ENCODE measurements around the gene DNAJB2.
"Not testable (repeated sequence)": the region's sequence is repeated elsewhere in the genome, so short reads cannot be mapped to it uniquely, and the experiment has no call there.

Gene DNAJB2

DNA sequence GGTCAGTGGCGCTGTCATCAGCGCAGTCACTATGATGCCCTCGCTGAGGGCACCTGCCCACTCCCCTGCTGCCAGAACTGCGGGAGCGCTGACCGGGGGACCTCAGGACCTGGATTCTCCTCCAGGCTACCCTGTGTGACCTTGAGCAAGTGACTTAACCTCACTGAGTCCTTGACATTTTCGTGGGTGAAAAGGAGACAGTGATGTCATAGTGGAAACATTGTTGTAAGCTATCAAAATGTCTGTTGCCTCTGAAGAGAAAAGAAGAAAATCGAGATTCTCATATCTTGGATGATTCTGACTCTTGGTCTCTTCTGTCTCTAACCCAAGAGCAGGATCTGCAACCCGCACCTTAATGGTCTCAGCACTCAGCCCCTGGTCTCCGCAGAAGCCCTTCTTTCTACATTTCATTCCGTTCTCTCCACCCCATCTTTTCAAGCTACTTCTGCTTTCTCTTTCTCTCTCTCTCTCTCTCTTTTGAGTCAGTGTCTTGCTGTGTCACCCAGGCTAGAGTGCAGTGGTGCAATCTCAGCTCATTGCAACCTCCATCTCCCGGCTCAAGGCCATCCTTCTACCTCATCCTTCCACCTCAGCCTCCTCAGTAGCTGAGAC lies 24.5 kb upstream of the DNAJB2 start:
- in situ Hi-C loops (cut with MboI; ENCODE audit: low sequenced_read_pairs): no loop called here

GRCh38 chr2:219258942-219259341 lies 20.2 kb upstream of the DNAJB2 start:
- in situ Hi-C loops (cut with MboI; ENCODE audit: low sequenced_read_pairs): not testable (repeated sequence)

DNA sequence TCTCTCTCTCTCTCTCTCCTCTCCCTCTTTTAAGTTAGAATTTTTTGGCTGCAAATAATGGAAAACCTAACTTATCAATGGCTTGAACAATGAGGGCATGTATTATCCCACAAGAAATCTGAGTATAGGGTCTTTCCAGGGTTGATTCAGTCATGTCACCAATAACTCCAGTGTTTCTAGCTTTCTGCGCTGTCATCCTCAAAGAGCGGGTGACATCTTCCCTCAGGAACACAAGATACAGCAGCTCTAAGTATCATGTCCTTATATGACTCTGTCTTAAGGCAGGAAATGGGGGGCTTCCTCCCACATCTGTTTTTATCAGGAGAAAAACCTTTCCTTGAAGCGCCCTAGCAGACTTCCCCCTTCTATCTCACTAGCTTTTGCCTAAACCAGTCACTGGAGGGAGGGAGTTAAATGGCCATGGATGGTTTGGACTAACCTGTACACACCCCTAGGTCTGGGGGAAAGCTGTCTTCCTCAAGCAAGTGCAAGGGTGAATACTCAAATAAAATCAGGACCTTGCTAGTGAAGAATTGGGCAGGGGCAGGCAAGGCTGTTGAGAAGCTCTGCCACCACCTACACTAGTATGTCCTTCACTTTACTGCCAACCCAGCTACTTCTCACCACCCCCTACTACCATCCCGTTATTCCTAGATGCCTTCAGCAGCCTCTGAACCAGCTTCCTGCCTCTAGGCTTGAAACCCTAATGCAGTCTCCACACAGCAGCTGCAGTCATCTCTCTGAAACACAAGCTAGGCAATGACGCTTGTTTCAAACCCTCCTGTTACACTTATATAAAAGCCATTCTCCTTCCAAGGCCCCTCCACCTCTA lies 17.9 kb upstream of the DNAJB2 start:
- in situ Hi-C loops (cut with MboI; ENCODE audit: low sequenced_read_pairs): no loop called here

DNA sequence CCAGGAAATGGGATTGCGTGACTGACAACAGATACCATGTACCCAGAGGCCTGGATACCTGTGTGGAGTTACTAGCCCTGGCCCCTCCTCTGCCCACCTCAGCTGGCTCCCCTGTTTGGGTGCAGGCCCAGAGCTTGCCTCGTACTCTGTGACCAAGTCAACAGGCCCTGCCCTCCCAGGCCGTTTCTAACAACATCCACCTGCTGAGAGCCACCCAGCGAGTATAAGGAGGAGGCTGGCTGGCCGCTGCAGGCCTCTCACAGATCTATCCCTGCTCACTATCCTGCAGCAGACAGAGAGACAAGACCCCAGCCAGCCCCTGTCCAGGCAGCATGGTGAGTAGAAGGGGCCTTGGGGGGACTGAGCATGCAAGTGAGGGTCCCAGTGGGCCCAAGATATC lies 12.9 kb upstream of the DNAJB2 start:
- in situ Hi-C loops (cut with MboI; ENCODE audit: low sequenced_read_pairs): no loop called here

DNA sequence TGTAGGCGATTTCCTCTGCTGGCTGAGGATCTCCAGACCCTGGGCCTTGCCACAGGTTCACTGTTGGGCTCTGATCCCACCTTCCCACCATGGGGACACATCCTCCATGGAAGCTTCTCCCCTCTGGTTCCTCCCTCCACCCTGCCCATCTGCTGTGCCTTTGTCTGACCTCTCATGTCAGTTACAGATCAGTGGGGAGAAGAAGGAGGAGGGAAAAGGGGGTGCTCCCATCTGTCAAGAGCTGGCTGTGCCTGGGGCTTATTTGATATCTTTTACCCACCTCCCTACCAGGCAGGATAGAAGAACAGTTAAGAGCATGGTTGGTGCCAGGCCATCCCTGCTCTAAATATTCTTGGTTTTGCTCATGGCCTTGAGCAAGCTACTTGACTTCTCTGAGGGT lies 12.3 kb upstream of the DNAJB2 start:
- in situ Hi-C loops (cut with MboI; ENCODE audit: low sequenced_read_pairs): no loop called here

DNA sequence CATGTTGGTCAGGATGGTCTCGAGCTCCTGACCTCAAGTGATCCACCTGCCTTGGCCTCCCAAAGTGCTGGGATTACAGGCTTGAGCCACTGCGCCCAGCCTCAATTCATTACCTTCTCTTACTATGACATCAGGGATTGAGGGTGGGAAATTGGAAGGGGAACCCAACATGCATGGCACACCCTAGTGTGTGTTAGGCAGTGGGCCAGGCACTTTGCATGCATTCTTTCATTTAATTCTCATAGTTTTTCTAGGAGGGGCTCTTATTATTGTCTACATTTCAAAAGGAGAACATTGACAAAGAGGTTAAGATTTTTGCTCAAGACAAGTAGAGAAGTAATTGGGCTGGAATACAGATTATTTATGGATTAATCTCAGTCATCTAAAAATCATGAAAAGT lies 10.9 kb upstream of the DNAJB2 start:
- in situ Hi-C loops (cut with MboI; ENCODE audit: low sequenced_read_pairs): no loop called here

- in situ Hi-C loops (cut with MboI; ENCODE audit: low sequenced_read_pairs): no loop called here
Observed at GRCh38 chr2:219269362-219270054, 9.7 kb upstream of the DNAJB2 start.

DNA sequence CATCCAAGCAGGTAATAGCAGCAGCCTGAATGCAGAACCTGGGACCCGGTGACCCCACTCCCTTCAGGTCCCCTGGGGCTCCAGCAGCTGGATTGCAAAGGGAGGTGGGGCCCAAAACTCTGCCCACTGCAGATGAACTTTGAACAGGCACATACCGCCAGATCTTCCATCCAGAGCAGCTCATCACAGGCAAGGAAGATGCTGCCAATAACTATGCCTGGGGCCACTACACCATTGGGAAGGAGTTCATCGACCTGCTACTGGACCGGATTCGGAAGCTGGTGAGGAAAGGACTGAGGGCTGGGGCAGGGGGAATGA lies 9.2 kb upstream of the DNAJB2 start:
- in situ Hi-C loops (cut with MboI; ENCODE audit: low sequenced_read_pairs): no loop called here

DNA sequence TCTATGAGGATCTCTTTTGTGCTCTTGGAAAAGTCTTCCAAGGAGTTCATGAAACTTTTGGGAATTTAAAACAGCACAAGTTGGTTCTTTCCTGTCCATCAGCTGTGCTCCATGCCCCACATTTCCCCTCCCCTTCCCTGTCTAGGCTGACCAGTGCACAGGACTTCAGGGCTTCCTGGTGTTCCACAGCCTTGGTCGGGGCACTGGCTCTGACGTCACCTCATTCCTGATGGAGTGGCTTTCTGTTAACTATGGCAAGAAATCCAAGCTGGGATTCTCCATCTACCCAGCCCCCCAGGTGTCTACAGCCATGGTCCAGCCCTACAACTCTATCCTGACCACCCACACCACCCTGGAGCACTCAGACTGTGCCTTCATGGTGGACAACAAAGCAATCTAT lies 8.1 kb upstream of the DNAJB2 start:
- in situ Hi-C loops (cut with MboI; ENCODE audit: low sequenced_read_pairs): no loop called here

DNA sequence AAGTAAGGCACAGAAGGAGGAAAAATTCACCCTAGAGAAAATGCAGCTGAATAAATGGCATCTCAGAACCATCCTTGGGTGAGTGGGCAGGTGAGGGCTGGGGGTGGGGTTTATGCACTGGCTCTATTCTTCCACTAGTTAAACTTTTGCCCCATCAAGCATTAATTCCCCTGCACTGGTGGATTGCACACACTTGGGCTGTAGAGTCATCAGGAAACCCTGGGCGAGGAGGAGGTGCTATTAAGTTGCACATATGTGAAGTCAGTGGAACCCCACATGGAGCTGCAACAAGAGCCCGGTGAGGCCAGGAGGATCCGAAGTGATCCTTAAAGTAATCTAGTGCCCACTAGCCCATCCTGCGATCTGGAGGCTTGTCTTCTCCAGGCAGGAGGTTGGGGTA lies 6.8 kb upstream of the DNAJB2 start:
- in situ Hi-C loops (cut with MboI; ENCODE audit: low sequenced_read_pairs): no loop called here

DNA sequence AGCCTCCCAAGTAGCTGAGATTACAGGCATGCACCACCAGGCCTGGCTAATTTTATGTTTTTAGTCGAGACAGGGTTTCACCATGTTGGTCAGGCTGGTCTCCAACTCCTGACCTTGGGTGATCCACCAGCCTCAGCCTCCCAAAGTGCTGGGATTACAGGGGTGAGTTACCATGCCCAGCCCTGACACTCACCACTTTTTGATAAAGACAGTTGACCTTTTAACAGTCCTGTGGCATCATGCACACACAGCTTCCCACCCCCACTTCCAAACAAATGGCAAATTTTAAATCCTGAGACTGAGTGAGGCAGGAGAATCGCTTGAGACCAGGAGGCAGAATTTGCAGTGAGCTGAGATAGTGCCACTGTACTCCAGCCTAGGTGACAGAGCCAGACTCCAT lies 6.2 kb upstream of the DNAJB2 start:
- in situ Hi-C loops (cut with MboI; ENCODE audit: low sequenced_read_pairs): no loop called here

GRCh38 chr2:219273937-219274336 lies 5.2 kb upstream of the DNAJB2 start:
- in situ Hi-C loops (cut with MboI; ENCODE audit: low sequenced_read_pairs): no loop called here

- in situ Hi-C loops (cut with MboI; ENCODE audit: low sequenced_read_pairs): no loop called here
Observed at GRCh38 chr2:219274361-219274921, 4.7 kb upstream of the DNAJB2 start.

DNA sequence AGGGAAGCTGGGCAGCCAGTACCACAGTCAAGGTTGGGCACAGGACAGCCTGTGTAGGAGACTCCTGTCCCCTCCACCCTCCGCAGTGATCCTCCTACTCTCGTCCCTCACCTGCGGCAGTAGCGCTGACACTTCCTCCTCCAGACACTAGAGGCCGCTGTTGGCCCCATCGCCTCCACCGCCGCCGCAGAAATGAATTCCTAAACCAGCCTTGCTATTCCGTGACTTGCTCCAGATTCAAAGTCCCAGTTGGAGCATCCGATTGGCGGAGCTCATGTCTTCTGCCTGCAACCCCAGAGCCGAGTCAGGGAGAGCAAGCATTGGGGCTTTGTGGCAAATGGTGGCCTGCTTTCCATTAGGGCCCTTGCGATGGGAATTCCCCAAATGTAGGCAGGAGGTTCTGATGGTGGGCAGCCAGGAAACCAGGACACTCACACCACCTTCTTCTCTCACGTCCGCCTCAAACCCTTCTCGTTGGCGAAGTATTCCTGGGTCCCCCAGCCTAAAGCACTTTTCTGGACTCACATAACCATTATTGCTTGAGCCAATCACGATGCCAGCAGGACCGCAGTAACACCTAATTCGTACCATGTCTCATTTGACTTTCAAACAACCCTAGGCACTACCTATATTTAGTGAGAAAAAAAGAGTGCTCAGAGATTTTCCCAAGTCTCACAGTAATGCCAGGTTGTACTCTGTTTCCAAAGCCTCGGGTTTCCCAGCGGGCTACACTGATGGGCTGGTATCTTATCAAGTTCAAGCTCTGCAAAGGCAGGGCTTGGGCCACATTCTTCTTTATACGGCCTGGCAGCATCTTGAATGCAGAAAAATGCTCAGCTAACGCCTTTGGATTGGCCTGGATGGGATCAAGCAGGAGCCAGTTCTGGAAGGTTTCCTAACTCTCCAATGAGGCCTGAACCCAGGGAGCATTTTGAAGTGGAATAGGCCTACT lies 1.2 kb upstream of the DNAJB2 start:
- in situ Hi-C loops (cut with MboI; ENCODE audit: low sequenced_read_pairs): no loop called here

DNA sequence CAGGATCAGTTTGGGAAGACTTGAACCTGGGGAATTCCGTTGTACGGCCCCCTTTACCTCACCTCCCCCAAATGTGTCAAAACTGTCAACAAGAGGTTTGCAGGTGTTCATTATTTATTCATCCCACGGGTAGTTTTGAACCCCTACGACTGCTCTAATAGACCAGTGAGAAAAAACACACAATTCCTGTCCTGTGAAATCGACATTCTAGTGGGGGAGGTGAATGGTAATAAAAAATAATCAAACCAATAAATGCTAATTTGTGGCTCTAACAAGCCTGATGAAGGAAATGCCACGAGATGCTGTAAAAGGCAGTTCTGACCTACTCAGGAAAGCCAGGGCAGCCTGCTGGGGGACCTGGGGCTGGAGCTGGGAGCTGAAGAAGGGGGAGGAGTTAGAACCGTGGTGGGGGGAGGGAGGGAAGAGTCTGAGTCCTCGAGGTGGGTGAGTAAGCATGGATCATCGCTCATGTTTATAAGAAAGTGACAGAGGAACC lies 463 bp upstream of the DNAJB2 start:
- in situ Hi-C loops (cut with MboI; ENCODE audit: low sequenced_read_pairs): no loop called here

DNA sequence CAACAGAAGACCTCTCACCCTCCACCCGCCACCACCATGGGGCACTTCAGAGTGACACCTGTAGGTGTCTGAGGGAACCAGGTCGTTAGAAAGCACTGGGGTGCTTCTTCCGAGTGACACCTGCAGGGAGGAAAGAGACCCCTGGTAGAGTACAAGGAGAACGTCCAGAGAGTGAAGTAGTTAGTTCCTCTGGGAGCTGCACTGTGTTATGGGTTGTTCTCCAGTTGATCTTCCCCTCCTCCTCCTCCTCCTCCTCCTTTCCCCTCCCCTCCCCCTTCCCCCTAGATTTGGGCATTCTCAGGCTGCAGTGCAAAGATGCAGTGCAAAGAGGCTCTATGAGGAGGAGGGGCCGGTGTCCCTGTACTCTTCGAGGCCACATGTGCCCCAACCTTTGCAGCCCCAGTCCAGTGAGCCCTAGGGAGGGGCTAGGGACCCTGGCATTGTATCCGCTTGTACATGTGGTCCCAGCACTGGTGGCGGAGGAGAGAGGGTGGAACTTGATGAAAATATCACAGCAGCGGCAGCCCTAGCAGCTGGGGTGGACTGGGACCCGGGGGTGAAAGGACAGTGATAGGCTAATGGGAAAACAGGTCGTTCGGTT lies 850 bp downstream of the DNAJB2 start:
- in situ Hi-C loops (cut with MboI; ENCODE audit: low sequenced_read_pairs): no loop called here

- in situ Hi-C loops (cut with MboI; ENCODE audit: low sequenced_read_pairs): no loop called here
Observed at GRCh38 chr2:219280651-219281050, 1.5 kb downstream of the DNAJB2 start.

GRCh38 chr2:219281588-219281987 lies 2.4 kb downstream of the DNAJB2 start:
- in situ Hi-C loops (cut with MboI; ENCODE audit: low sequenced_read_pairs): no loop called here

GRCh38 chr2:219282375-219282774 lies 3.2 kb downstream of the DNAJB2 start:
- in situ Hi-C loops (cut with MboI; ENCODE audit: low sequenced_read_pairs): no loop called here

GRCh38 chr2:219282943-219283581 lies 3.9 kb downstream of the DNAJB2 start:
- in situ Hi-C loops (cut with MboI; ENCODE audit: low sequenced_read_pairs): no loop called here

Data from HL-60/S4 treated with phorbol 12-myristate 13-acetate at 8.2 ng/mL for 4 days and 3 days (cell line).